Prostate gland (tissue), 2 donors: Measurements from ENCODE around the gene ADAMTSL5.

Source experiments
- CTCF ChIP-seq, 4 experiments: fragments of 200-600 bp in 2 of 4; fragments of 450-650 bp in 2 of 4; sonication (generic) in 2 of 4; IDR thresholded peaks; 1 replicate in 3 of 4; 2 replicates in 1 of 4; pipeline ENCODE4 v1.5.1; 2016 to 2019; ENCODE audit warnings: antibody characterized with exemption in 4 of 4, mild to moderate bottlenecking in 2 of 4, moderate library complexity in 2 of 4
- POLR2A ChIP-seq: fragments of 450-650 bp; IDR thresholded peaks from one replicate; pipeline ENCODE4 v1.6.1; 2016; ENCODE audit warnings: antibody characterized with exemption, mild to moderate bottlenecking

GRCh38 chr19:1553415-1553814 is 40.6 kb upstream of the ADAMTSL5 start:
- TF ChIP-seq CTCF (IDR thresholded peaks at IDR 0.05), result no peak
- TF ChIP-seq POLR2A, result no peak
